ENCODE measurements around the gene FAM135A.
"Not testable (repeated sequence)": the region's sequence is repeated elsewhere in the genome, so short reads cannot be mapped to it uniquely, and the experiment has no call there.

Gene FAM135A

GRCh38 chr6:70549327-70549726 lies 136.0 kb downstream of the FAM135A start:
- no peak for DNase-seq

GRCh38 chr6:70551566-70551965 lies 138.3 kb downstream of the FAM135A start:
- no peak for DNase-seq

GRCh38 chr6:70552286-70552940 lies 139.1 kb downstream of the FAM135A start:
- not testable (repeated sequence) for DNase-seq

DNA sequence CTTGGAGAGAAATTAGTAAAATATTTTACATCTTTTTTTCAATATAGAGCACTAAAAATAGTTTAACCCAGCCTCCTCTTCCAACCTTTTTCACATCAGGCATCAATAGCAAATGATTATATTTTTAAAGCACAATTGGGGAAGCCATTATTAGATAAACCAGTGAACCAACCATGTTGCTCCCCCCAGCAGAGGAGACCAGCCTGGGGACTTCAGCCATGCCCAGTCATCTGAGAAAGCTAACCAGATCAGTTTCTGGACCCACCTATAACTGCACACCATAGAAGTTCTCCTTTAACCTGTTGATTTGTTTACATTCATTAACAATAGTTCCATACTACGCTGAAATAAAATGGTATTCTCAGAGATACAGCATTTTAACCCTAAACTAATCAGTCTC lies 139.7 kb downstream of the FAM135A start:
- no peak for DNase-seq

GRCh38 chr6:70557998-70558397 lies 144.7 kb downstream of the FAM135A start:
- DNase-seq: no peak

- not testable (repeated sequence) for DNase-seq
These were observed 149.1 kb downstream of the FAM135A start for GRCh38 chr6:70562401-70562800.

DNA sequence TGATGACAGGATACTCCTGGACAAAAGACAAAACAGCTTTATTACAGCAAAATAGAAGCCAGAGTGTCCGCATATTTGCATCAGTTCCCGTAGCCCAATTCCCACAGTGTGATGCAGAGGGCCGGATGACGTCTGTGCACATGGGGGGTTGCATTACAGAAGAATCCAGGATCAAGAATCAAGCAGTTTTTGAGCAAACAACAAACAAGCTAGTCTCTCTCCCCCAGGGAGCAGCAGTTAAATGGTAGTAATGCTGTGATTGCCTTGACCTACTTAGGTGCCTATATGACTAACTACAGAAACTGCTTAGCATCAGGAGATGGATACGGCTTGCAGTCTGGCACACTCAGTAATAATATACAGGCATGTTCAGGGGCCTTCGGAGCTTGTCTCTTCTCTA lies 150.2 kb downstream of the FAM135A start:
- DNase-seq: no peak

GRCh38 chr6:70566751-70567382 lies 153.6 kb downstream of the FAM135A start, which contains the start of gene SDHAF4:
Gene SDHAF4, plus strand, starts transcription at chr6:70566930. Its CDS starts 11 bp downstream, at chr6:70566941.
- DNase-seq: peak; percentile 93 to 95

- no peak for DNase-seq
These were observed 161.3 kb downstream of the FAM135A start for GRCh38 chr6:70574643-70575042.

DNA sequence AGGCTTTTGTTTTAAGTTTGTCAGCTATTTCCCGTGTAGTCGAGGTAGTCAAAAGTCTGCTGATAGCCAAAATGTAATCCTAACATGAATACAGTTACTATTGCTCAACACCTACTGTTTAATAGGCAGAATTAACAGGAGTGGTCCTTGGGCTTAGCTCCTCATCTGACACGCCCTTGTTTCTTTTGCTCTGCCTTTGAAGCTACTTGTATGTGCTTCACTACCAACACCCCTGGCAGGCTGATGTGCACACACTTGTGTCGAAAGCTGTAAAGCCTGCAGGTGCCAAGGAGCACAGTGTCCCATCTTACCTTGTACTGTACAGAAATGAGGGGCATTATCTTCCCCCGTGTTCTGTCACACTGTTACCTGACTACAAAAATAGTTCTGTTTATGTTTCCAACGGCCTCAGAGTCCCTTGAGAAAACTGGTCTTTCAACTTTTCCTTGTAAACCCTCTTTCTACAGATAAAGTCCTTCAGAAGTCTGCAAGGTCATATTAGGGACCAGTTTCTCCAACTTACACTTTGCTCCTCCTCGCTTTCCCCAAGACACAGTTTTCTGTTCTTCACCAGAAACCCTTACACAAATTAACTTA lies 162.7 kb downstream of the FAM135A start:
- no peak for DNase-seq

DNA sequence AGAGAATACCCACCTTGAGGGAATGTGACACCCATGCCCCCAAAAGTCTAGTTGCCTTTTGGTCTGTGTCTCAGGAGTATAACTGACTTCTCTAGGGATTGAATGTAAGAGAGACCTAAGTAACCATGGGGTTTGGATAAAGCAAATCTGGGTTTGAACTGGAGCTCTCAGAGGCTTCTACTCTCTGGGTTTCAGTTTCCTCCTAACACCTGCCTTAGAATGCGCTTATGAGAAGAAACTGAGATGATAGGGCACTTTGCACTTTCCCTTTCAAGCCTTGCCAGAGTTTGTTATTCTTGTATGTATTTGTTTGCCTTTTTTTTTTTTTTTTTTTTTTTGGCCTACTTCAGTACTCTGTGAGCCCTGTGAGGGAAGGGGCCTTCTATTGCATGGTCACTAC lies 172.8 kb downstream of the FAM135A start:
- DNase-seq: no peak

GRCh38 chr6:70590400-70590799 lies 177.1 kb downstream of the FAM135A start:
- DNase-seq: no peak

DNA sequence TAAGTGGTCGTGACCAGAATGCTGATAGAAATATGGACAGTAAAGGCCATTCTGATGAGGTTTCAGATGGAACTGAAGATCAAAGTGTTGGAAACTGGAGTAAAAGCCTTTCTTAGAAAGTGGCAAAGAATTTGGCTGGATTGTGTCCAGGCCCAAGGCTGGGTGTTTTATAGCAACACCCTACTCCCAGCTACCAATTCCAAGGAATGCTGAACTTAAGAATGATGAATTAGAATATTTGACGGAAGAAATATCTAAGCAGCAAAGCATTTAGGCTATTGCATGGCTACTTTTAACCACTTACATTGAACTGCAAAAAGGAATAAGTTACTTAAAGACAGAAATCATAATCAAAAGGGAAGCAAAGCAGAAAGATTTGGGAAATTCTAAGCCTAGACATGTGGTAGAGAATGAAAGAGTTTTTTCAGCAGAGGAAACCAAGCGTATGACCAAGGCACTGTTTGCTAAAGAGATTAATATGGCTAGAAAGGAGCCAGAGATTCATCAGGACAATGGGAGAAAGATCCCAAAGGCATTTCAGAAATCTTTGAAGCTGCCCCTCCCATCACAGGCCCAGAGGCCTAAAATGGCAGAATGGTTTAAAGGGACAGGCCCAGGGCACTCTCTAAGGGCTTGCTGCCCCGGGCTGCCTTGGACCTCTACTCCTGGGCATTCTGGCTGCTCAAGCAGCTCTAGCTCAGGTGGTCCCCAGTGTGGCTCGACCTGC lies 179.2 kb downstream of the FAM135A start:
- DNase-seq: no peak

GRCh38 chr6:70593118-70593486 lies 179.8 kb downstream of the FAM135A start:
- DNase-seq: no peak

- DNase-seq: no peak
These were observed 185.9 kb downstream of the FAM135A start for GRCh38 chr6:70599187-70599586.

GRCh38 chr6:70601014-70601413 lies 187.7 kb downstream of the FAM135A start:
- no peak for DNase-seq

- DNase-seq: no peak
These were observed 190.9 kb downstream of the FAM135A start for GRCh38 chr6:70604254-70604653.

DNA sequence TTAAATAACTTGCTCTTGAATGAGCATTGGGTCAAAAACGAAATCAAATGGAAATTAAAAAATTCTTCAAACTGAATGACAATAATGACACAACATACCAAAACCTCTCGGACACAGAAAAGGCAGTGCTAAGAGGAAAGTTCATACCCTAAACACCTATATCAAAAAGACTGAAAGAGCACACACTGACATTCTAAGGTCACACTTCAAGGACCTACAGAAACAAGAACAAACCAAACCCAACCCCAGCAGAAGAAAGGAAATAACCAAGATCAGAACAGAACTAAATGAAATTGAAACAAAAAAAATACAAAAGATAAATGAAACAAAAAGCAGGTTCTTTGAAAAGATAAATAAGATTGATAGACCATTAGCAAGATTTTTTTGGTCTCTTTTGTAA lies 194.1 kb downstream of the FAM135A start:
- not testable (repeated sequence) for DNase-seq

GRCh38 chr6:70609181-70609580 lies 195.9 kb downstream of the FAM135A start:
- DNase-seq: not testable (repeated sequence)
